PC-9 (cell line): Measurements from ENCODE around the gene EDN2.

Experiments
- CTCF ChIP-seq: fragments of 200-600 bp; sonication (generic); conservative IDR thresholded peaks from 2 replicates; pipeline ENCODE4 v1.6.1; 2017; ENCODE audit warnings: mixed run types, antibody characterized with exemption, mild to moderate bottlenecking, moderate library complexity
- EZH2 ChIP-seq: fragments of 200-600 bp; sonication (generic); IDR thresholded peaks from 2 replicates; pipeline ENCODE4 v1.8.0; 2017; ENCODE audit warnings: antibody characterized with exemption, low read depth

DNA sequence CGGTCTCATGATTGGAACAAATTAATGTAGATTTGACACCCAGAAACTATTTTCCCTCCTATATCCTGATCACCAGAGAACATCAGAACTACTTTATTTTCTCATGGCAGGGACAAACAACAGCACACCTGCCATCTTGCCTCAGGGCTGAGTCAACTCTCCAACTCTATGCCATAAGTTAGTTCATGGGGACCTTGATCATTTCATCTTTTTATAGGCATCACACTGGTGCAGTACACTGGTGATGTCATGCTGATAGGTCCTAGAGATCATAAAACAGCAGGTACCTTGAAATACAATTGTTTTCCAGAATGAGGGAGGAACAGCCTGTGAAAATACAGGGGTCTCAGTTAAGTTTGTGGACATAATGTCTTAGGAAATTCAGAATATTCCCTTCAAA, 45.8 kb downstream of the EDN2 start:
- TF ChIP-seq CTCF, result no peak
- TF ChIP-seq EZH2, result no peak
